Left ventricle myocardium inferior (tissue), 1 donor: ENCODE measurements around the gene ZNF396. TPM values are rescaled to one million over a fixed set of nuclear protein-coding genes. Genes with fewer than 3 reads are reported as not detected.

Experiments
- DNase-seq: peaks from one replicate; pipeline ENCODE4 v3.0.0-alpha.2; 2020
- H3K27ac ChIP-seq: fragments of 200-600 bp; replicated peaks from 2 replicates; pipeline ENCODE4 v1.8.0; 2021
- H3K27me3 ChIP-seq: fragments of 200-600 bp; 2 replicates; pipeline ENCODE4 v1.8.0; 2021; ENCODE audit warnings: low read depth
- H3K36me3 ChIP-seq: fragments of 200-600 bp; 2 replicates; pipeline ENCODE4 v1.8.0; 2021
- H3K4me1 ChIP-seq: fragments of 200-600 bp; 2 replicates; pipeline ENCODE4 v1.8.0; 2021
- H3K4me3 ChIP-seq: fragments of 200-600 bp; 2 replicates; pipeline ENCODE4 v1.8.0; 2021; ENCODE audit warnings: mild to moderate bottlenecking, moderate library complexity
- H3K9me3 ChIP-seq: fragments of 200-600 bp; replicated peaks from 2 replicates; pipeline ENCODE4 v1.8.0; 2021
- CTCF ChIP-seq: fragments of 200-600 bp; IDR thresholded peaks from 2 replicates; pipeline ENCODE4 v1.8.0; 2021; ENCODE audit warnings: antibody characterized with exemption, mild to moderate bottlenecking, borderline replicate concordance
- intact Hi-C: fragments of 100-400 bp; cut with micrococcal nuclease; formaldehyde crosslinking; loops from one replicate; pipeline ENCODE4 v1.11.0; 2022
- total RNA-seq: library from RNA; stranded (reverse); fragmentation: NEBNext Ultra II Directional; extraction: Animal tissue kit (Norgen Biotek cat#: 25700); gene quantifications from one replicate; pipeline ENCODE4 v1.2.1, GENCODE V29; 2021
- donor health status: DM: no; HTN: yes; CAD: no; lungs with severe emphysema.

Gene ZNF396
- total RNA-seq, 1 donor from 2014 or later, result 0.71 TPM

DNA sequence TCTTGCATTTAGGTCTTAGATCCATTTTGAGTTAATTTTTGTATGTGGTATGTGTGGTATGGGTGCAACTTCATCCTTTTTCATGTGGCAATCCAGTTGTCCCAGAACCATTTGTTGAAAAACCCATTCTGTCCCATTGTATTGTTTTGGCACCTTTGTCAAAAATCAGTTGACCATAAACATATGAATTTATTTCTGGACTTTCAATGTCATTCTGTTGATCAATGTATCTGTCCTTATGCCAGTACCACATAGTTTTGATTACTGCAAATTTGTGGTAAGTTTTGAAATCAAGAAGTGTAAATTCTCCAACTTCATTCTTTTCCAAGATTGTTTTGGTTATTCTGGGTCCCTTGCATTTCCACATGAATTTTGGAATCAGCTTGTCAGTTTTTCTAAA lies 16.6 kb upstream of the ZNF396 start:
- H3K36me3 ChIP-seq, result no peaks in the 10 kb centered on the region
- no peak overlapping the region for H3K27ac ChIP-seq
- H3K27me3 ChIP-seq, result peaks cover 3% of the 10 kb centered on the region
- no peak for TF ChIP-seq CTCF
- intact Hi-C loops, result no loop called here
- H3K4me3 ChIP-seq, result no peak overlapping the region
- H3K9me3 ChIP-seq, result peaks cover 9% of the 10 kb centered on the region
- H3K4me1 ChIP-seq, result no peaks in the 10 kb centered on the region
- no peak for DNase-seq

DNA sequence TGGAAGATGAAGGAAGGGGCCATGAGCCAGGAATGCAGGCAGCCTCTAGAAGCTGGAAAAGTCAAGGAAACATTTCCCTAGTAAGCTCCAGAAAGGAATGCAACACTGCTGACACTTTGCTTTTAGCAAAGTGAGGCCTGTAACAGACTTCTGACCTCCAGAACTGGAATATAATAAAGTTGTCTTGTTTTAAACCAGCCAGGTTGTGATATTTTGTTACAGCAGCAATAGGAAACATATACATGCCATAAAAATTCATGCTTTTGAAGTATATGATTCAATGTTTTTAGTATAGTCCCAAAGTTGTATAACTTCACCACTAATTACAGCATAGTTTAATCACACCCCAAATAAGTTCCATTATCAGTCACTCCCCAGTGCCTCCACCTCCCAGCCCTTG lies 15.2 kb upstream of the ZNF396 start:
- no peak for TF ChIP-seq CTCF
- Histone ChIP-seq H3K4me1 (no peaks in the 10 kb centered on the region), H3K27ac (no peak overlapping the region), H3K36me3 (no peaks in the 10 kb centered on the region), H3K9me3 (peaks cover 9% of the 10 kb centered on the region), H3K27me3 (peaks cover 10% of the 10 kb centered on the region), H3K4me3 (no peak overlapping the region)
- intact Hi-C loops, result no loop called here
- no peak for DNase-seq

DNA sequence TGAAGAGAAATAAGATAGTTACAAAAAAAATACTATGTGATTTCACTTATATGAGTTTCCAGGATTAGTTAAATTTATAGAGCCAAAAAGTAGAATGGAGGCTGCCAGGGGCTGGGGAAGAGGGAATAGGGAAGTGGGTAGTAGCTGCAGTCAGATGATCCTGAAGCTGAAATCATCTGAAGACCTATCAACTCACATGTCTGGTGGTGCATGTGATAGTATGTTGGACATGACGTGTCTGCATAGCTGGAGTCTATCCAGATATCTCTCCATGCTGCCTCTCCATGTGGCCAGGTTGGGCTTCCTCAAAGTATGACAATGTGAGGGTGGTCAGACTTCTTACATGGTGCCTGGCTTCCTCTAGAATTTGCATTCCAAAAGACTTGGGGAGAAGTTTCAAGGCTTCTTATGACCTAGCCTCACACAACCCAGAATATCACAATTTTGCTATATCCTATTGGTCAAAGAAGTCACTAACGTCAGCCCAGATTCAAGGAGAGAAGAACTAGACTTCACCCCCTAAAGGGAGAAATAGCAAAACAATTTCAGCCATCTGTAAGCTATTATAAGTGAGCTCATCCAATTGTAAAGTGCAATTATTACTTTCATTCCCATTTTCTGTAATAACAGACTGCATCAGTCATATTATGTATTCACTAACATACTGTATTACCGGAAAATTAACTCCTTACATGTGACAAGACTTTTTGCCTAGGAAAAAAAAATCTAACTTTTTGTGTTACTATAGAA lies 14.0 kb upstream of the ZNF396 start:
- Histone ChIP-seq H3K27ac (no peak overlapping the region), H3K36me3 (no peaks in the 10 kb centered on the region), H3K27me3 (peaks cover 12% of the 10 kb centered on the region), H3K4me3 (no peak overlapping the region), H3K4me1 (no peaks in the 10 kb centered on the region), H3K9me3 (peaks cover 9% of the 10 kb centered on the region)
- TF ChIP-seq CTCF, result no peak
- intact Hi-C loops, result no loop called here
- DNase-seq, result no peak

DNA sequence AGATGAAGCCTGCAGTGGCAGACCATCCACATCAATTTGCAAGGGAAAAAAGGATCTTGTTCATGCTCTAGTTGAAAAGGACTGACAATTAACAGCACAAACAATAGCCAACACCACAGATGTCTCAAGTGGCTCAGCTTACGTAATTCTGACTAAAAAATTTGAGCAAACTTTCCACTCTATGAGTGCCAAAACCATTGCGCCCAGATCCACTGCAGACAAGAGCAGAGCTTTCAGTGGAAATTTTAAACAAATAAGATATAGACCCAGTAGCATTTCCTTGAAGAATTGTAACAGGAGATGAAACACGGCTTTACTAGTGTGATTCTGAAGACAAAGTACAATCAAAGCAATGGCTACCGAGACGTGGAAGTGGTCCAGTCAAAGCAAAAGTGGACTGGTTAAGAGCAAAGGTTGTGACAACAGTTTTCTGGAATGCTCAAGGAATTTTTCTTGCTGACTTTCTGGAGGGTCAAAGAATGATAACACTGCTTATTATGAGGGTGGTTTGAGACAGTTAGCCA lies 12.0 kb upstream of the ZNF396 start:
- DNase-seq, result no peak
- Histone ChIP-seq H3K4me1 (no peaks in the 10 kb centered on the region), H3K36me3 (no peaks in the 10 kb centered on the region), H3K27me3 (peaks cover 23% of the 10 kb centered on the region), H3K9me3 (peaks cover 9% of the 10 kb centered on the region), H3K27ac (peak overlapping the region; percentile 57), H3K4me3 (no peak overlapping the region)
- TF ChIP-seq CTCF, result no peak
- intact Hi-C loops, result loop anchor here (10.0 kb wide), 1 partner anchor 566 kb away; no protein-coding TSS in a partner anchor

DNA sequence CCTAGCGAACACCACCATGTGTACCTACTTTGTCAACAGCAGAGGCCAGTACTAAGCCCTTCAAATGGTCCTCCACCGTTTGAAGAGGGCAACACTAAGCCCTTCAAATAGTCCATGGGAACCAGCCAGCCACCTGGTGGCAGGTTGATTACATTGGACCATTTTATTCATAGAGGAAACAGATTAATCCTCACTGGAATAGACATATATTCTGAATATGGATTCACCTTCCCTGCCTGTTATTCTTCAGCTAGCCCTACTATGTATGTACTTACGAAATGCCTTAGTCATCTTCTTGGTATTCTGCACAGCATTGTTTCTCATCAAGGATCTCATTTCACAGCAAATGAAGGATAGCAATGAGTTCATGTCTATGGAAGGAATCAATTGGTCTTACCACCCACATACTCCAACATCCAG lies 10.0 kb upstream of the ZNF396 start:
- intact Hi-C loops, result loop anchor here (10.0 kb wide), 1 partner anchor 568 kb away; no protein-coding TSS in a partner anchor
- Histone ChIP-seq H3K27me3 (peaks cover 34% of the 10 kb centered on the region), H3K36me3 (no peaks in the 10 kb centered on the region), H3K9me3 (peaks cover 5% of the 10 kb centered on the region), H3K27ac (no peak overlapping the region), H3K4me3 (no peak overlapping the region), H3K4me1 (no peaks in the 10 kb centered on the region)
- TF ChIP-seq CTCF, result no peak
- no peak for DNase-seq
